ENCODE measurements around the gene MAD1L1. TPM values are rescaled to one million over a fixed set of nuclear protein-coding genes. Genes with fewer than 3 reads are reported as not detected.

MAD1L1 gene
- total and polyA plus RNA-seq, 2 of the 8 experiments (the other 6 are each of a cell fraction or from before 2014, with no cell fraction given): 40.4 to 44.6 TPM

- Histone ChIP-seq H3K56ac (replicated peaks; ENCODE audit: insufficient read length, low read depth, low read length) (no peak overlapping the region), H3K79me2 (ENCODE audit: control insufficient read depth in 1 of 2, insufficient read depth in 2 of 2, low read length in 2 of 2) (no peaks in the 10 kb centered on the region; a peak in 1 of 4 replicates), H3K27me3 (replicated peaks in 1 of 4; ENCODE audit: control insufficient read depth in 3 of 4, extremely low read depth in 1 of 4, insufficient read depth in 3 of 4, low read length in 3 of 4) (no peaks in the 10 kb centered on the region), H3K36me3 (ENCODE audit: control insufficient read depth in 2 of 4, insufficient read depth in 4 of 4, low read length in 3 of 4) (peaks cover 0 to 4% (median 0%) of the 10 kb centered on the region in 4 experiments; a peak in 4 of 8 replicates), H3K4me2 (ENCODE audit: insufficient read depth in 1 of 2, low read depth in 2 of 2, low read length in 2 of 2) (no peak overlapping the region), H2BK12ac (ENCODE audit: low read depth, low read length) (no peak overlapping the region), H2BK5ac (ENCODE audit: low read depth, low read length) (peak overlapping the region; percentile 8), H3K18ac (ENCODE audit: extremely low read depth, low read length) (no peak overlapping the region), H3K9ac (replicated peaks in 1 of 4; ENCODE audit: extremely low read depth in 1 of 4, low read depth in 3 of 4, low read length in 3 of 4) (no peak overlapping the region), H3K79me1 (ENCODE audit: low read depth, low read length) (peaks cover 13% of the 10 kb centered on the region), H3K4me1 (replicated peaks in 1 of 4; ENCODE audit: control insufficient read depth in 3 of 4, insufficient read depth in 4 of 4, low read length in 3 of 4) (no peaks in the 10 kb centered on the region; a peak in 1 of 7 replicates), H3K23ac (ENCODE audit: insufficient read length) (no peak overlapping the region), H3K14ac (ENCODE audit: insufficient read length) (no peak overlapping the region), H3K4me3 (ENCODE audit: extremely low read depth in 1 of 4, insufficient read depth in 2 of 4, low read depth in 3 of 4, low read length in 4 of 4) (no peak overlapping the region), H3K4ac (replicated peaks; ENCODE audit: insufficient read length, low read depth, low read length) (peak overlapping the region; percentile 40), H2AFZ (ENCODE audit: low read length) (no peak overlapping the region), H3K23me2 (ENCODE audit: low read depth, low read length) (no peaks in the 10 kb centered on the region), H4K5ac (ENCODE audit: insufficient read length, low read depth, low read length) (no peak overlapping the region), H4K91ac (replicated peaks; ENCODE audit: insufficient read length, low read length) (peak overlapping the region; percentile 11), H4K20me1 (replicated peaks in 1 of 2; ENCODE audit: control insufficient read depth in 1 of 2, insufficient read depth in 2 of 2, low read length in 2 of 2) (peaks cover 0 to 4% of the 10 kb centered on the region in 2 experiments), H3K27ac (ENCODE audit: low read depth, low read length) (0 out of 2 replicates have a peak overlapping the region, but pooled peaks have one; percentile 43), H4K8ac (ENCODE audit: extremely low read depth, insufficient read depth, low read length) (0 out of 2 replicates have a peak overlapping the region, but pooled peaks have one; percentile 72), H2BK15ac (ENCODE audit: low read length) (no peak overlapping the region), H3K9me3 (ENCODE audit: insufficient read depth in 2 of 2, low read depth in 1 of 2, low read length in 1 of 2) (no peaks in the 10 kb centered on the region), H2AK5ac (ENCODE audit: low read depth, low read length) (no peak overlapping the region), H2BK20ac (ENCODE audit: low read length) (no peak overlapping the region), H2BK120ac (replicated peaks; ENCODE audit: low read depth, low read length) (no peak overlapping the region)
- WGBS, 2 experiments (ENCODE audit: extremely low coverage in 1 of 2, insufficient coverage in 1 of 2, insufficient read length in 1 of 2, insufficient replicate concordance in 2 of 2, low coverage in 1 of 2, low lambda C conversion rate in 2 of 2, missing lambda C conversion rate in 1 of 2): 91% methylated on average over 17 of the region's 17 CpGs; no CpG with 5 or more reads in 1 of the 2 experiments
- DNase-seq (ENCODE audit: low read depth in 1 of 2, low spot score in 2 of 2) (no peak), FAIRE-seq (no peak)
- ChIA-PET CTCF (ENCODE audit: partially characterized antibody) (interaction anchor here (0.6 to 1.8 kb wide), 2 partner anchors 12 to 1675 kb away, joined by 3 to 6 read pairs; no protein-coding TSS in a partner anchor), POLR2A (ENCODE audit: partially characterized antibody) (no interaction called here)
Observed at GRCh38 chr7:2169923-2170575, 62.7 kb downstream of the MAD1L1 start.
